Psoas muscle (tissue), 8 donors: ENCODE results near the gene ZNF10. TPM values are rescaled to one million over a fixed set of nuclear protein-coding genes. Genes with fewer than 3 reads are reported as not detected.

Source experiments
- ATAC-seq, 4 donors: fragments of 200-7000 bp; cut with Tn5 transposase; one replicate each; pipeline ENCODE4 v1.9.1; 2020; ENCODE audit warnings: moderate library complexity in 3 of 4, mild to moderate bottlenecking in 2 of 4
- DNase-seq, 2 donors: peaks; one replicate each; pipeline ENCODE4 v3.0.0-alpha.2; 2020
- H3K27ac ChIP-seq: fragments of 200-600 bp; one replicate; pipeline ENCODE4 v1.8.0; 2022
- H3K27me3 ChIP-seq, 3 donors: fragments of 200-600 bp in 1 of 3; one replicate each; pipeline versions ENCODE4 v1.6.1 to v1.8.0; 2013 to 2022; ENCODE audit warnings: low read length in 2 of 3, mild to moderate bottlenecking in 2 of 3, moderate library complexity in 1 of 3; ENCODE audit not compliant: insufficient read depth in 3 of 3
- H3K36me3 ChIP-seq, 2 donors: fragments of 200-600 bp in 1 of 2; one replicate each; pipeline versions ENCODE4 v1.6.1 to v1.8.0; 2013 to 2022; ENCODE audit warnings: low read depth in 1 of 2, mild to moderate bottlenecking in 1 of 2, moderate library complexity in 1 of 2; ENCODE audit not compliant: insufficient read depth in 1 of 2
- H3K4me1 ChIP-seq: fragments of 200-600 bp; one replicate; pipeline ENCODE4 v1.8.0; 2022
- H3K4me3 ChIP-seq: fragments of 200-600 bp; one replicate; pipeline ENCODE4 v1.8.0; 2022; ENCODE audit warnings: mild to moderate bottlenecking
- H3K9me3 ChIP-seq: fragments of 200-600 bp; one replicate; pipeline ENCODE4 v1.8.0; 2022
- WGBS, 3 donors: extraction: QIAGEN DNeasy Blood & Tissue Kit; methylation state at CpG; one replicate each; pipeline versions ENCODE4 v1.1.6 to v1.1.7; 2013; 5-methylcytosine and 5-hydroxymethylcytosine counted together
- intact Hi-C, 2 donors: fragments of 100-400 bp; cut with DNase I; formaldehyde crosslinking; loops; one replicate each; pipeline versions ENCODE4 v1.11.0 to v1.14.2; 2022
- polyA plus RNA-seq, 3 donors: library from polyadenylated mRNA; stranded (reverse); fragments of 200-250 nt; gene quantifications; one replicate each; pipeline ENCODE4 v1.2.3, GENCODE V29; 2013
- total RNA-seq, 4 donors: library from RNA; stranded (reverse); fragmentation: NEBNext Ultra II Directional in 2 of 4; extraction: Animal tissue kit (Norgen Biotek cat#: 25700) in 2 of 4; gene quantifications; one replicate each; pipeline versions ENCODE4 v1.2.1 to v1.2.4, GENCODE V29; 2021 to 2023
- TF ChIP-seq, protein P1 (sequence below): fragments of 200-600 bp; IDR thresholded peaks from one replicate; pipeline ENCODE4 v1.8.0; 2022; ENCODE audit warnings: antibody characterized with exemption
- donor health status: healthy with polysubstance abuse.
- donor health status: DM: no; HTN: no; CAD: no; lungs with moderate emphysema.
- donor health status: Bipolar disorder and iron deficiency.
- donor health status: healthy.
- donor health status: DM: yes; HTN: yes; CAD: no.
- donor health status: DM: no; HTN: no; CAD: no.
- donor health status: DM: no; HTN: no; CAD: no.
- donor health status: DM: yes; HTN: yes; CAD: no.

The ZNF10 gene
- total and polyA plus RNA-seq, 7 donors = 2.1 to 9.3 (median 3.0) TPM

GRCh38 chr12:133180669-133181068 is 50.2 kb downstream of the ZNF10 start:
- peaks cover 57% of the 10 kb centered on the region for H3K9me3 ChIP-seq
- peak overlapping the region; percentile 81 for H3K4me3 ChIP-seq
- H3K27ac ChIP-seq = no peak overlapping the region
- TF ChIP-seq, protein P1, sequence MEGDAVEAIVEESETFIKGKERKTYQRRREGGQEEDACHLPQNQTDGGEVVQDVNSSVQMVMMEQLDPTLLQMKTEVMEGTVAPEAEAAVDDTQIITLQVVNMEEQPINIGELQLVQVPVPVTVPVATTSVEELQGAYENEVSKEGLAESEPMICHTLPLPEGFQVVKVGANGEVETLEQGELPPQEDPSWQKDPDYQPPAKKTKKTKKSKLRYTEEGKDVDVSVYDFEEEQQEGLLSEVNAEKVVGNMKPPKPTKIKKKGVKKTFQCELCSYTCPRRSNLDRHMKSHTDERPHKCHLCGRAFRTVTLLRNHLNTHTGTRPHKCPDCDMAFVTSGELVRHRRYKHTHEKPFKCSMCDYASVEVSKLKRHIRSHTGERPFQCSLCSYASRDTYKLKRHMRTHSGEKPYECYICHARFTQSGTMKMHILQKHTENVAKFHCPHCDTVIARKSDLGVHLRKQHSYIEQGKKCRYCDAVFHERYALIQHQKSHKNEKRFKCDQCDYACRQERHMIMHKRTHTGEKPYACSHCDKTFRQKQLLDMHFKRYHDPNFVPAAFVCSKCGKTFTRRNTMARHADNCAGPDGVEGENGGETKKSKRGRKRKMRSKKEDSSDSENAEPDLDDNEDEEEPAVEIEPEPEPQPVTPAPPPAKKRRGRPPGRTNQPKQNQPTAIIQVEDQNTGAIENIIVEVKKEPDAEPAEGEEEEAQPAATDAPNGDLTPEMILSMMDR = no peak
- no peaks in the 10 kb centered on the region for H3K27me3 ChIP-seq
- peaks cover 8% of the 10 kb centered on the region for H3K4me1 ChIP-seq
- ATAC-seq (no peak), DNase-seq (no peak)
- WGBS, 3 donors = 98 to 99% (median 98%) methylated on average over 8 of the region's 8 CpGs
- intact Hi-C loops = no loop called here
- H3K36me3 ChIP-seq = peaks cover 2 to 25% of the 10 kb centered on the region in 2 donors

- Histone ChIP-seq H3K4me3 (peak within 1 kb of the TSS; percentile 81), H3K4me1 (peaks cover 8% of the 10 kb centered on the region), H3K27ac (peak within 1 kb of the TSS; percentile 48), H3K36me3 (peaks cover 2 to 32% of the 10 kb centered on the region in 2 donors), H3K27me3 (no peaks in the 10 kb centered on the region), H3K9me3 (peaks cover 62% of the 10 kb centered on the region)
- ATAC-seq (peak; percentile 99), DNase-seq (peak; percentile 90 to 94)
- WGBS, 3 donors = 1 to 2% (median 1%) methylated on average over 39 to 40 of the region's 40 CpGs
- intact Hi-C loops = no loop called here
- TF ChIP-seq, protein P1 = peak; percentile 68
These were observed 51.0 kb downstream of the ZNF10 start, which contains the start of gene ZNF268 for GRCh38 chr12:133181238-133181959. Gene ZNF268 (plus strand): TSS chr12:133181495. CDS start chr12:133181998, 503 bp downstream.

DNA sequence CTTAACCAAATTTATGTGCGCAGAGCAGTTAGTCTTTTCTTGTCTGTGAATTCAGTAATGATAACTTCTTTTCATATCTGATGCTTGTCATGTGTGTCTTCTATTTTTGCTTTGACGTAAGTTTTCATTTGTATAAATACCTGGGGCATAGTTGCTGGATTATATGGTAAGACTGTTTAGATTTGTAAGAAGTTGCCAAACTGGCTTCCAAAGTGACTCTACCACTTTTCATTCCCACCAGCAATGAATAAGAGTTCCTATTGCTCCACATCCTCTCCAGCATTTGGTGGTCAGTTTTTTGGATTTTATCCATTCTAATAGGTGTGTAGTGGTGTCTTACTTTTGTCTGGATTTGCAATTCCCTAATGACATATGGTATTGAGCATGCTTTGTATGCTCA is 59.7 kb downstream of the ZNF10 start:
- Histone ChIP-seq H3K36me3 (peaks cover 59 to 98% of the 10 kb centered on the region in 2 donors), H3K9me3 (peaks cover 93% of the 10 kb centered on the region), H3K4me1 (no peaks in the 10 kb centered on the region), H3K27ac (no peak overlapping the region), H3K4me3 (no peak overlapping the region), H3K27me3 (no peaks in the 10 kb centered on the region)
- TF ChIP-seq, protein P1 = no peak
- ATAC-seq (no peak), DNase-seq (no peak)
- intact Hi-C loops = no loop called here
- 98 to 99% (median 98%) methylated on average over 2 of the region's 2 CpGs for WGBS, 3 donors

GRCh38 chr12:133192847-133193246 is 62.4 kb downstream of the ZNF10 start:
- 95 to 99% (median 98%) methylated on average over 5 of the region's 5 CpGs for WGBS, 3 donors
- Histone ChIP-seq H3K4me1 (no peaks in the 10 kb centered on the region), H3K36me3 (peaks cover 61 to 87% of the 10 kb centered on the region in 2 donors), H3K9me3 (peaks cover 82% of the 10 kb centered on the region), H3K27me3 (no peaks in the 10 kb centered on the region), H3K27ac (no peak overlapping the region), H3K4me3 (no peak overlapping the region)
- intact Hi-C loops = no loop called here
- TF ChIP-seq, protein P1 = no peak
- DNase-seq (no peak), ATAC-seq (no peak)
